HepG2 (cell line): ENCODE results near the gene NGDN. TPM values are rescaled to one million over a fixed set of nuclear protein-coding genes. Genes with fewer than 3 reads are reported as not detected.

ENCODE experiments used
- CBFB ChIP-seq: sonication (generic); formaldehyde crosslinking; IDR thresholded peaks from 2 replicates; pipeline ENCODE4 v1.4.0; 2020; ENCODE audit warnings: missing genetic modification reagents
- ELF4 ChIP-seq: sonication (generic); formaldehyde crosslinking; IDR thresholded peaks from 2 replicates; pipeline ENCODE4 v1.5.0; 2020; ENCODE audit warnings: missing genetic modification reagents, mild to moderate bottlenecking, moderate library complexity, borderline replicate concordance
- KLF6 ChIP-seq: IDR thresholded peaks from 2 replicates; pipeline ENCODE4 v1.8.0; 2016; ENCODE audit warnings: missing biosample characterization, missing genetic modification reagents
- MXI1 ChIP-seq: IDR thresholded peaks from 3 replicates; pipeline ENCODE4 v1.6.1; 2012; ENCODE audit warnings: low read depth, low read length, inconsistent platforms, borderline replicate concordance
- NFIC ChIP-seq: IDR thresholded peaks from 2 replicates; pipeline ENCODE4 v1.6.1; 2012; ENCODE audit warnings: mild to moderate bottlenecking, low read length, inconsistent platforms
- SNRNP70 ChIP-seq: fragments of 200-400 bp; formaldehyde crosslinking; IDR thresholded peaks from 2 replicates; pipeline ENCODE4 v1.6.1; 2017; ENCODE audit warnings: mild to moderate bottlenecking, low read depth, low read length, moderate library complexity
- SPEN ChIP-seq: sonication (generic); formaldehyde crosslinking; IDR thresholded peaks from 2 replicates; pipeline ENCODE4 v1.5.1; 2020; ENCODE audit warnings: low read depth, mild to moderate bottlenecking, missing genetic modification reagents
- TBX2 ChIP-seq: sonication (generic); formaldehyde crosslinking; IDR thresholded peaks from 2 replicates; pipeline ENCODE4 v1.5.0; 2020; ENCODE audit warnings: missing genetic modification reagents, mild to moderate bottlenecking, borderline replicate concordance
- TSC22D2 ChIP-seq: sonication (generic); formaldehyde crosslinking; IDR thresholded peaks from 2 replicates; pipeline ENCODE4 v1.5.1; 2020; ENCODE audit warnings: missing genetic modification reagents, mild to moderate bottlenecking, borderline replicate concordance
- ZNF143 ChIP-seq: sonication (generic); formaldehyde crosslinking; IDR thresholded peaks from 2 replicates; pipeline ENCODE4 v1.4.0; 2020; ENCODE audit warnings: missing genetic modification reagents
- ZNF644 ChIP-seq: IDR thresholded peaks from 2 replicates; pipeline ENCODE4 v1.6.1; 2016; ENCODE audit warnings: low read depth
- ZNF672 ChIP-seq: sonication (generic); formaldehyde crosslinking; IDR thresholded peaks from 2 replicates; pipeline ENCODE4 v1.8.1; 2022; ENCODE audit warnings: missing genetic modification reagents
- polyA plus RNA-seq, 8 experiments: library from polyadenylated mRNA; depleted of rRNA in 3 of 8; stranded (reverse) in 7 of 8; unstranded in 1 of 8; fragments of >200 nt; fragmentation: Illumina TruSeq in 4 of 8; extraction: Trizol in 4 of 8; gene quantifications; 2 replicates each; pipeline versions ENCODE4 v1.2.1 to v1.2.3, GENCODE V29; 2011 to 2016; ENCODE audit warnings: low read depth in 4 of 8, missing spikeins in 1 of 8, mixed read lengths in 1 of 8; ENCODE audit not compliant: insufficient read depth in 1 of 8
- total RNA-seq, 5 experiments: library from RNA; depleted of rRNA; stranded (reverse); fragments of >200 nt; fragmentation: Illumina TruSeq; extraction: Trizol; gene quantifications; 2 replicates each; pipeline ENCODE4 v1.2.3, GENCODE V29; 2016; ENCODE audit warnings: low read depth in 1 of 5
- TF ChIP-seq, protein P1 (sequence below): sonication (generic); formaldehyde crosslinking; IDR thresholded peaks from 2 replicates; pipeline ENCODE4 v1.5.1; 2020; ENCODE audit warnings: mild to moderate bottlenecking, missing genetic modification reagents, borderline replicate concordance
- TF ChIP-seq, protein P2 (sequence below): sonication (generic); formaldehyde crosslinking; IDR thresholded peaks from 2 replicates; pipeline ENCODE4 v1.5.0; 2020; ENCODE audit warnings: missing genetic modification reagents, mild to moderate bottlenecking, borderline replicate concordance
- TF ChIP-seq, protein P3 (sequence below): sonication (generic); formaldehyde crosslinking; IDR thresholded peaks from 2 replicates; pipeline ENCODE4 v1.4.0; 2020; ENCODE audit warnings: missing genetic modification reagents, borderline replicate concordance
- TF ChIP-seq, protein P4 (sequence below): IDR thresholded peaks from 2 replicates; pipeline ENCODE4 v1.6.1; 2016; ENCODE audit warnings: low read depth

The NGDN gene
- total and polyA plus RNA-seq, 2 of the 13 experiments (the other 11 are each of a cell fraction or from before 2014, with no cell fraction given): 154 to 216 TPM

DNA sequence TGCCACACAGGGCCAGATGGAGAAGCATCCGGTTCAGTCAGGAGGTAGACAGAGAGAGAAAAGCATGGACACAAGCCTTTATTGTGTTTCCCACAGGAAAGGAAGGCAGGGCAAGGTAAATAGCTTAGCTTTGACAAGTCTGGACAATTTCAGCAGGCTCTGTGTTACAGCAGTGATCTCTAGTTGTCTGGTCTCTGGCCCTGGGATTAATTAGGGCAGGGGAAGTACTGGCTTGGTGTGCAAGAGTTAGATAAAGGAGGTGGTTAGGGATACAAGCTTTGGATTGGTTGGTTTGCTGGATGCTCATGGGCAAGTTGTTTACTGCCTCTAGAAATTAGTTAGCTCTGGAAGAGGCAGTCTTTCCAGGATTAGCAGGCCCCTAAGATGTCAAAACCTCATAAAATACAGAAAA is 15.1 kb upstream of the NGDN start (continued):
- TF ChIP-seq, protein P1, sequence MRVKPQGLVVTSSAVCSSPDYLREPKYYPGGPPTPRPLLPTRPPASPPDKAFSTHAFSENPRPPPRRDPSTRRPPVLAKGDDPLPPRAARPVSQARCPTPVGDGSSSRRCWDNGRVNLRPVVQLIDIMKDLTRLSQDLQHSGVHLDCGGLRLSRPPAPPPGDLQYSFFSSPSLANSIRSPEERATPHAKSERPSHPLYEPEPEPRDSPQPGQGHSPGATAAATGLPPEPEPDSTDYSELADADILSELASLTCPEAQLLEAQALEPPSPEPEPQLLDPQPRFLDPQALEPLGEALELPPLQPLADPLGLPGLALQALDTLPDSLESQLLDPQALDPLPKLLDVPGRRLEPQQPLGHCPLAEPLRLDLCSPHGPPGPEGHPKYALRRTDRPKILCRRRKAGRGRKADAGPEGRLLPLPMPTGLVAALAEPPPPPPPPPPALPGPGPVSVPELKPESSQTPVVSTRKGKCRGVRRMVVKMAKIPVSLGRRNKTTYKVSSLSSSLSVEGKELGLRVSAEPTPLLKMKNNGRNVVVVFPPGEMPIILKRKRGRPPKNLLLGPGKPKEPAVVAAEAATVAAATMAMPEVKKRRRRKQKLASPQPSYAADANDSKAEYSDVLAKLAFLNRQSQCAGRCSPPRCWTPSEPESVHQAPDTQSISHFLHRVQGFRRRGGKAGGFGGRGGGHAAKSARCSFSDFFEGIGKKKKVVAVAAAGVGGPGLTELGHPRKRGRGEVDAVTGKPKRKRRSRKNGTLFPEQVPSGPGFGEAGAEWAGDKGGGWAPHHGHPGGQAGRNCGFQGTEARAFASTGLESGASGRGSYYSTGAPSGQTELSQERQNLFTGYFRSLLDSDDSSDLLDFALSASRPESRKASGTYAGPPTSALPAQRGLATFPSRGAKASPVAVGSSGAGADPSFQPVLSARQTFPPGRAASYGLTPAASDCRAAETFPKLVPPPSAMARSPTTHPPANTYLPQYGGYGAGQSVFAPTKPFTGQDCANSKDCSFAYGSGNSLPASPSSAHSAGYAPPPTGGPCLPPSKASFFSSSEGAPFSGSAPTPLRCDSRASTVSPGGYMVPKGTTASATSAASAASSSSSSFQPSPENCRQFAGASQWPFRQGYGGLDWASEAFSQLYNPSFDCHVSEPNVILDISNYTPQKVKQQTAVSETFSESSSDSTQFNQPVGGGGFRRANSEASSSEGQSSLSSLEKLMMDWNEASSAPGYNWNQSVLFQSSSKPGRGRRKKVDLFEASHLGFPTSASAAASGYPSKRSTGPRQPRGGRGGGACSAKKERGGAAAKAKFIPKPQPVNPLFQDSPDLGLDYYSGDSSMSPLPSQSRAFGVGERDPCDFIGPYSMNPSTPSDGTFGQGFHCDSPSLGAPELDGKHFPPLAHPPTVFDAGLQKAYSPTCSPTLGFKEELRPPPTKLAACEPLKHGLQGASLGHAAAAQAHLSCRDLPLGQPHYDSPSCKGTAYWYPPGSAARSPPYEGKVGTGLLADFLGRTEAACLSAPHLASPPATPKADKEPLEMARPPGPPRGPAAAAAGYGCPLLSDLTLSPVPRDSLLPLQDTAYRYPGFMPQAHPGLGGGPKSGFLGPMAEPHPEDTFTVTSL (CRISPR knock-in tag): no peak
- TF ChIP-seq TBX2 (CRISPR knock-in tag) (peak; percentile 86; the same call in 1 of the 2 replicates), NFIC (no peak), MXI1 (no peak), ZNF143 (CRISPR knock-in tag) (no peak), ZNF672 (CRISPR knock-in tag) (no peak), KLF6 (CRISPR knock-in tag) (0 out of 2 replicates have a peak, but pooled peaks have one; percentile 46), ZNF644 (CRISPR knock-in tag) (0 out of 2 replicates have a peak, but pooled peaks have one; percentile 59), SNRNP70 (no peak), TSC22D2 (no peak), ELF4 (0 out of 2 replicates have a peak, but pooled peaks have one; percentile 52), CBFB (CRISPR knock-in tag) (no peak), SPEN (peak; percentile 23; the same call in 1 of the 2 replicates)
- TF ChIP-seq, protein P2, sequence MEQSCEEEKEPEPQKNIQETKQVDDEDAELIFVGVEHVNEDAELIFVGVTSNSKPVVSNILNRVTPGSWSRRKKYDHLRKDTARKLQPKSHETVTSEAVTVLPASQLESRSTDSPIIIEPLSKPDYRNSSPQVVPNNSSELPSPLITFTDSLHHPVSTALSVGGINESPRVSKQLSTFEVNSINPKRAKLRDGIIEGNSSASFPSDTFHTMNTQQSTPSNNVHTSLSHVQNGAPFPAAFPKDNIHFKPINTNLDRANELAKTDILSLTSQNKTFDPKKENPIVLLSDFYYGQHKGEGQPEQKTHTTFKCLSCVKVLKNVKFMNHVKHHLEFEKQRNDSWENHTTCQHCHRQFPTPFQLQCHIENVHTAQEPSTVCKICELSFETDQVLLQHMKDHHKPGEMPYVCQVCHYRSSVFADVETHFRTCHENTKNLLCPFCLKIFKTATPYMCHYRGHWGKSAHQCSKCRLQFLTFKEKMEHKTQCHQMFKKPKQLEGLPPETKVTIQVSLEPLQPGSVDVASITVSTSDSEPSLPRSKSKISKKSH (CRISPR knock-in tag): no peak
- TF ChIP-seq, protein P3, sequence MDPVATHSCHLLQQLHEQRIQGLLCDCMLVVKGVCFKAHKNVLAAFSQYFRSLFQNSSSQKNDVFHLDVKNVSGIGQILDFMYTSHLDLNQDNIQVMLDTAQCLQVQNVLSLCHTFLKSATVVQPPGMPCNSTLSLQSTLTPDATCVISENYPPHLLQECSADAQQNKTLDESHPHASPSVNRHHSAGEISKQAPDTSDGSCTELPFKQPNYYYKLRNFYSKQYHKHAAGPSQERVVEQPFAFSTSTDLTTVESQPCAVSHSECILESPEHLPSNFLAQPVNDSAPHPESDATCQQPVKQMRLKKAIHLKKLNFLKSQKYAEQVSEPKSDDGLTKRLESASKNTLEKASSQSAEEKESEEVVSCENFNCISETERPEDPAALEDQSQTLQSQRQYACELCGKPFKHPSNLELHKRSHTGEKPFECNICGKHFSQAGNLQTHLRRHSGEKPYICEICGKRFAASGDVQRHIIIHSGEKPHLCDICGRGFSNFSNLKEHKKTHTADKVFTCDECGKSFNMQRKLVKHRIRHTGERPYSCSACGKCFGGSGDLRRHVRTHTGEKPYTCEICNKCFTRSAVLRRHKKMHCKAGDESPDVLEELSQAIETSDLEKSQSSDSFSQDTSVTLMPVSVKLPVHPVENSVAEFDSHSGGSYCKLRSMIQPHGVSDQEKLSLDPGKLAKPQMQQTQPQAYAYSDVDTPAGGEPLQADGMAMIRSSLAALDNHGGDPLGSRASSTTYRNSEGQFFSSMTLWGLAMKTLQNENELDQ: peak; percentile 76; the same call in 1 of the 2 replicates
- TF ChIP-seq, protein P4, sequence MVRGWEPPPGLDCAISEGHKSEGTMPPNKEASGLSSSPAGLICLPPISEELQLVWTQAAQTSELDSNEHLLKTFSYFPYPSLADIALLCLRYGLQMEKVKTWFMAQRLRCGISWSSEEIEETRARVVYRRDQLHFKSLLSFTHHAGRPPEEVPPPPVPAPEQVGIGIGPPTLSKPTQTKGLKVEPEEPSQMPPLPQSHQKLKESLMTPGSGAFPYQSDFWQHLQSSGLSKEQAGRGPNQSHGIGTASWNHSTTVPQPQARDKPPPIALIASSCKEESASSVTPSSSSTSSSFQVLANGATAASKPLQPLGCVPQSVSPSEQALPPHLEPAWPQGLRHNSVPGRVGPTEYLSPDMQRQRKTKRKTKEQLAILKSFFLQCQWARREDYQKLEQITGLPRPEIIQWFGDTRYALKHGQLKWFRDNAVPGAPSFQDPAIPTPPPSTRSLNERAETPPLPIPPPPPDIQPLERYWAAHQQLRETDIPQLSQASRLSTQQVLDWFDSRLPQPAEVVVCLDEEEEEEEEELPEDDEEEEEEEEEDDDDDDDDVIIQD (CRISPR knock-in tag): peak; percentile 72
